Hepatocyte (in vitro differentiated cells): Measurements from ENCODE around the gene HPS5. TPM values are rescaled to one million over a fixed set of nuclear protein-coding genes. Genes with fewer than 3 reads are reported as not detected.
"Not testable (repeated sequence)": the region's sequence is repeated elsewhere in the genome, so short reads cannot be mapped to it uniquely, and the experiment has no call there.

Experiments used
- DNase-seq: peaks from one replicate; pipeline ENCODE4 v3.0.0-alpha.2; 2016; ENCODE audit warnings: low spot score
- H2AFZ ChIP-seq: fragments of 200-600 bp; sonication (generic); 2 replicates; pipeline ENCODE4 v1.6.0; 2016; ENCODE audit warnings: antibody characterized with exemption, mild to moderate bottlenecking
- H3K27ac ChIP-seq: fragments of 200-600 bp; sonication (generic); 2 replicates; pipeline ENCODE4 v1.5.1; 2016; ENCODE audit warnings: mild to moderate bottlenecking
- H3K27me3 ChIP-seq: fragments of 200-600 bp; sonication (generic); 2 replicates; pipeline ENCODE4 v1.6.1; 2016
- H3K36me3 ChIP-seq: fragments of 200-600 bp; sonication (generic); replicated peaks from 2 replicates; pipeline ENCODE4 v1.5.1; 2016; ENCODE audit warnings: low read depth; ENCODE audit not compliant: insufficient read depth
- H3K4me1 ChIP-seq: fragments of 200-600 bp; sonication (generic); 2 replicates; pipeline ENCODE4 v1.5.1; 2016; ENCODE audit warnings: mild to moderate bottlenecking, moderate library complexity; ENCODE audit not compliant: insufficient read depth
- H3K4me2 ChIP-seq: fragments of 200-600 bp; sonication (generic); 2 replicates; pipeline ENCODE4 v1.6.0; 2016
- H3K4me3 ChIP-seq: fragments of 200-600 bp; sonication (generic); 2 replicates; pipeline ENCODE4 v1.5.1; 2016; ENCODE audit warnings: mild to moderate bottlenecking
- H3K79me2 ChIP-seq: fragments of 200-600 bp; sonication (generic); 2 replicates; pipeline ENCODE4 v1.6.0; 2017; ENCODE audit warnings: mild to moderate bottlenecking
- H3K9me2 ChIP-seq: fragments of 200-600 bp; sonication (generic); replicated peaks from 2 replicates; pipeline ENCODE4 v1.6.0; 2017; ENCODE audit warnings: mild to moderate bottlenecking; ENCODE audit not compliant: insufficient read depth
- H3K9me3 ChIP-seq: fragments of 200-600 bp; sonication (generic); 2 replicates; pipeline ENCODE4 v1.5.1; 2016; ENCODE audit warnings: low read depth, mild to moderate bottlenecking
- H4K20me1 ChIP-seq: fragments of 200-600 bp; sonication (generic); 2 replicates; pipeline ENCODE4 v1.6.0; 2016; ENCODE audit warnings: mild to moderate bottlenecking; ENCODE audit not compliant: insufficient read depth, poor library complexity, severe bottlenecking
- EZH2 ChIP-seq: fragments of 200-600 bp; sonication (generic); IDR thresholded peaks from 2 replicates; pipeline ENCODE4 v1.6.1; 2016; ENCODE audit warnings: antibody characterized with exemption, mild to moderate bottlenecking, borderline replicate concordance
- EZH2phosphoT487 ChIP-seq: fragments of 200-600 bp; sonication (generic); IDR thresholded peaks from one replicate; pipeline ENCODE4 v1.6.1; 2018; ENCODE audit warnings: antibody characterized with exemption, mild to moderate bottlenecking, low read depth, moderate library complexity; ENCODE audit not compliant: unreplicated experiment, severe bottlenecking
- WGBS: methylation state at CpG from one replicate; pipeline ENCODE4 v1.1.6; 2016; ENCODE audit warnings: low lambda C conversion rate; ENCODE audit errors: missing lambda C conversion rate; 5-methylcytosine and 5-hydroxymethylcytosine counted together
- polyA plus RNA-seq: library from polyadenylated mRNA; unstranded; fragments of >200 nt; fragmentation: Nextera tagmentation; extraction: Ambion mirVana; gene quantifications from 2 replicates; pipeline ENCODE4 v1.2.1, GENCODE V29; 2016
- total RNA-seq: library from RNA; depleted of rRNA; stranded (reverse); fragments of >200 nt; gene quantifications from 2 replicates; pipeline ENCODE4 v1.2.3, GENCODE V29; 2014
- TF ChIP-seq, protein P1 (sequence below): fragments of 200-600 bp; sonication (generic); IDR thresholded peaks from 2 replicates; pipeline ENCODE4 v1.5.1; 2016; ENCODE audit warnings: antibody characterized with exemption, mild to moderate bottlenecking; ENCODE audit not compliant: poor library complexity

Gene HPS5
- total and polyA plus RNA-seq, 2 experiments from 2014 or later: 10.3 to 18.0 TPM

DNA sequence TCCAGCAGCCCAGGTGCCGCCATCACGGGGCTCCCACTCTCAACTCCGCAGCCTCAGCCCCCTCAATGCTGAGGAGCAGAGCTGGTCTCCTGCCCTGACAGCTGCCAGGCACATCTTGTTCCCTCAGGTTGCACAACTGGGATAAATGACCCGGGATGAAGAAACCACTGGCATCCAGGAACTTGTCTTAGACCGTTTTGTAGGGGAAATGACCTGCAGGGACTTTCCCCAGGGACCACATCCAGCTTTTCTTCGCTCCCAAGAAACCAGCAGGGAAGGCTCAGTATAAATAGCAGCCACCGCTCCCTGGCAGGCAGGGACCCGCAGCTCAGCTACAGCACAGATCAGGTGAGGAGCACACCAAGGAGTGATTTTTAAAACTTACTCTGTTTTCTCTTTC is 56.0 kb downstream of the HPS5 start, which contains the start of gene SAA1:
Gene SAA1, plus strand, starts transcription at position 316 of the 400 bp plus-strand sequence. CDS start 624 bp downstream, outside the sequence.
- H3K27me3 ChIP-seq: no peaks in the 10 kb centered on the region
- no peak within 1 kb of the TSS for H3K4me2 ChIP-seq
- no peak within 1 kb of the TSS for H3K4me3 ChIP-seq
- peak within 1 kb of the TSS; percentile 6 for H3K27ac ChIP-seq
- TF ChIP-seq EZH2: no peak
- TF ChIP-seq EZH2phosphoT487: no peak
- TF ChIP-seq, protein P1, sequence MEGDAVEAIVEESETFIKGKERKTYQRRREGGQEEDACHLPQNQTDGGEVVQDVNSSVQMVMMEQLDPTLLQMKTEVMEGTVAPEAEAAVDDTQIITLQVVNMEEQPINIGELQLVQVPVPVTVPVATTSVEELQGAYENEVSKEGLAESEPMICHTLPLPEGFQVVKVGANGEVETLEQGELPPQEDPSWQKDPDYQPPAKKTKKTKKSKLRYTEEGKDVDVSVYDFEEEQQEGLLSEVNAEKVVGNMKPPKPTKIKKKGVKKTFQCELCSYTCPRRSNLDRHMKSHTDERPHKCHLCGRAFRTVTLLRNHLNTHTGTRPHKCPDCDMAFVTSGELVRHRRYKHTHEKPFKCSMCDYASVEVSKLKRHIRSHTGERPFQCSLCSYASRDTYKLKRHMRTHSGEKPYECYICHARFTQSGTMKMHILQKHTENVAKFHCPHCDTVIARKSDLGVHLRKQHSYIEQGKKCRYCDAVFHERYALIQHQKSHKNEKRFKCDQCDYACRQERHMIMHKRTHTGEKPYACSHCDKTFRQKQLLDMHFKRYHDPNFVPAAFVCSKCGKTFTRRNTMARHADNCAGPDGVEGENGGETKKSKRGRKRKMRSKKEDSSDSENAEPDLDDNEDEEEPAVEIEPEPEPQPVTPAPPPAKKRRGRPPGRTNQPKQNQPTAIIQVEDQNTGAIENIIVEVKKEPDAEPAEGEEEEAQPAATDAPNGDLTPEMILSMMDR: no peak
- H3K9me3 ChIP-seq: no peaks in the 10 kb centered on the region
- no peaks in the 10 kb centered on the region for H3K4me1 ChIP-seq
- no peaks in the 10 kb centered on the region for H4K20me1 ChIP-seq
- H2AFZ ChIP-seq: no peak within 1 kb of the TSS
- DNase-seq: peak; percentile 15
- H3K9me2 ChIP-seq: no peaks in the 10 kb centered on the region
- H3K36me3 ChIP-seq: no peaks in the 10 kb centered on the region
- H3K79me2 ChIP-seq: no peaks in the 10 kb centered on the region
- 74% methylated on average over 8 of the region's 8 CpGs for WGBS

DNA sequence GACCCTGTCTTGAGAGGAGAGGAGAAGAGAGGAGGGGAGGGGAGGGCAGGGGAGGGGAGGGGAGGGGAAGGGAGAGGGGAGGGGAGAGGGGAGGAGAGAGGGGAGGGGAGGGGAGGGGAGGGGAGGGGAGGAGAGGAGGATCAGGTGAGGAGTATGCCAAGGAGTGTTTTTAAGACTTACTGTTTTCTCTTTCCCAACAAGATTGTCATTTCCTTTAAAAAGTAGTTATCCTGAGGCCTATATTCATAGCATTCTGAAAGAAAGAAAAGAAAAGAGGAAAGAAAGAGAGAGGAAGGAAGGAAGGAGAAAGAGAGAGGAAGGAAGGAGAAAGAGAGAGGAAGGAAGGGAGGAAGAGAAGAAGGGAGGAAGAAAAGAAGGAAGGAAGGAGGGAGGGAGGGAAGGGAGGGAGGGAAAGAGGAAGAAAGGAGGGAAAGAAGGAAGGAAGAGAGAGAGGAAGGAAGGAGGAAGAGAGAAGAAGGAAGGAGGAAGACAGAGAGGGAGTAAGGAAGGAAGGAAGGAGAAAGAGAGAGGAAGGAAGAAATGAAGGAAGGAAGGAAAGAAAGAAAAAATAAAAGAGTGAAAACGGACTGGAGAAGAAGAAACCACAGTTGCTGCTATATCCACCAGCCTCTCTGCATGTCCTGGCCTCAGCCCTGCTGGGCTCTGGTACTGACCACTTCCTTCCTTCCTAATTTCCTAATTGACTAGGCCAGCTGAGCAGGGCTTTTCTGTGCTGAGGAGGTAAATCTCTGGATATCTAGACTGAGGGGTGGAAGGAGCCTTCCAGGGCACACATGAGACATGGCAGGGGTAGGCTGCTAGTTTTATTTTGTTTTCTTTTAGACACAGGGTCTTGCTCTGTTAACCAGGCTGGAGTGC is 57.0 kb downstream of the HPS5 start:
- Histone ChIP-seq H3K27ac (peak overlapping the region; percentile 6), H3K9me3 (no peaks in the 10 kb centered on the region), H3K4me3 (no peak overlapping the region), H3K4me1 (no peaks in the 10 kb centered on the region), H3K4me2 (no peak overlapping the region), H3K36me3 (no peaks in the 10 kb centered on the region), H3K79me2 (no peaks in the 10 kb centered on the region), H3K9me2 (no peaks in the 10 kb centered on the region), H4K20me1 (no peaks in the 10 kb centered on the region), H3K27me3 (no peaks in the 10 kb centered on the region), H2AFZ (no peak overlapping the region)
- 90% methylated on average over 1 of the region's 1 CpG for WGBS
- DNase-seq: no peak
- TF ChIP-seq EZH2 (no peak), EZH2phosphoT487 (no peak)
- TF ChIP-seq, protein P1: no peak

DNA sequence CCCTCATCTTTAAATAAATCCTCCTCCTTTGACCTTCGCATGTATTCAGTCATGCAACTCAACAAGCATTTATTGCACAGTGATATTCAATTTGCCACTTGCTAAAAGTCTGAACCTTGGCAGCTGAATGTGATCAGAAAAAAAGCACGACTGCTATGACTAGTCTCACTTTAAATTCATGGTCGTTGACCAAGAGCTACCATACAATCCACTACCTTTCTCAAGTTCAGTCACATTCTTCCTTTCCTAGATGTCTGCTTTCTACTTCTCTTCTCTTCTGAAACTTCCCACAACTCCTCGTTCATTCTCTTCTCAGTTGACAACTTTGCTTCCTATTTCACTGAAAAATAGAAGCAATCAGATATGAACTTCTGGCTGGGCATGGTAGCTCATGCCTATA is 57.9 kb downstream of the HPS5 start:
- Histone ChIP-seq H3K27me3 (no peaks in the 10 kb centered on the region), H2AFZ (no peak overlapping the region), H3K36me3 (no peaks in the 10 kb centered on the region), H3K4me1 (no peaks in the 10 kb centered on the region), H3K4me2 (no peak overlapping the region), H3K27ac (no peak overlapping the region), H3K79me2 (no peaks in the 10 kb centered on the region), H3K9me2 (no peaks in the 10 kb centered on the region), H4K20me1 (no peaks in the 10 kb centered on the region), H3K9me3 (no peaks in the 10 kb centered on the region), H3K4me3 (no peak overlapping the region)
- no peak for DNase-seq
- no peak for TF ChIP-seq EZH2phosphoT487
- no peak for TF ChIP-seq EZH2
- TF ChIP-seq, protein P1: no peak
- WGBS: 86% methylated on average over 4 of the region's 4 CpGs

DNA sequence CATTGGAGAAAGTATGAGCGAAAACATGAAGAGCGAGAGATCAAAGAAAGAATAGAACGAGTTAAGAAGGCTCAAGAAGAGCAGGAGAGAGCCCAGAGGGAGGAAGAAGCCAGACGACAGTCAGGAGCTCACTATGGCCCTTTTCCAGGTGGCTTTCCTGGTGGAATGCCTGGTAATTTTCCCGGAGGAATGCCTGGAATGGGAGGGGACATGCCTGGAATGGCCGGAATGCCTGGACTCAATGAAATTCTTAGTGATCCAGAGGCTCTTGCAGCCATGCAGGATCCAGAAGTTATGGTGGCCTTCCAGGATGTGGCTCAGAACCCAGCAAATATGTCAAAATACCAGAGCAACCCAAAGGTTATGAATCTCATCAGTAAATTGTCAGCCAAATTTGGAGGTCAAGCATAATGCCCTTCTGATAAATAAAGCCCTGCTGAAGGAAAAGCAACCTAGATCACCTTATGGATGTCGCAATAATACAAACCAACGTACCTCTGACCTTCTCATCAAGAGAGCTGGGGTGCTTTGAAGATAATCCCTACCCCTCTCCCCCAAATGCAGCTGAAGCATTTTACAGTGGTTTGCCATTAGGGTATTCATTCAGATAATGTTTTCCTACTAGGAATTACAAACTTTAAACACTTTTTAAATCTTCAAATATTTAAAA is 59.1 kb downstream of the HPS5 start:
- H3K36me3 ChIP-seq, H3K27ac ChIP-seq, H3K4me2 ChIP-seq, H3K9me2 ChIP-seq, H3K79me2 ChIP-seq, H3K4me3 ChIP-seq, H3K9me3 ChIP-seq, DNase-seq, H2AFZ ChIP-seq, H3K4me1 ChIP-seq, H4K20me1 ChIP-seq, H3K27me3 ChIP-seq: not testable (repeated sequence)
- WGBS: 68% methylated on average over 8 of the region's 8 CpGs
